Neural cell (in vitro differentiated cells): ENCODE data around the gene PTPN1. TPM values are rescaled to one million over a fixed set of nuclear protein-coding genes. Genes with fewer than 3 reads are reported as not detected.
"Not testable (repeated sequence)": the region's sequence is repeated elsewhere in the genome, so short reads cannot be mapped to it uniquely, and the experiment has no call there.

Experiments
- H2AFZ ChIP-seq: fragments of 200-600, 300-800 bp; sonication (generic), shearing (Covaris generic); 2 replicates; pipeline ENCODE4 v1.6.0; 2014; ENCODE audit warnings: low read depth, mild to moderate bottlenecking, antibody characterized with exemption, low read length, moderate library complexity
- H3F3A ChIP-seq: fragments of 200-600 bp; shearing (Covaris generic); 2 replicates; pipeline ENCODE4 v1.6.1; 2016; ENCODE audit warnings: mild to moderate bottlenecking, moderate library complexity, mixed read lengths, antibody characterized with exemption, low read length; ENCODE audit not compliant: insufficient read depth, poor library complexity, severe bottlenecking
- H3K27ac ChIP-seq: fragments of 200-600, 300-800 bp; sonication (generic), shearing (Covaris generic); 2 replicates; pipeline ENCODE4 v1.5.1; 2014; ENCODE audit warnings: mild to moderate bottlenecking, low read length, moderate library complexity
- H3K27me3 ChIP-seq: fragments of 300-800, 200-600 bp; sonication (generic), shearing (Covaris generic); 2 replicates; pipeline ENCODE4 v1.6.0; 2014; ENCODE audit warnings: mild to moderate bottlenecking, low read depth, low read length, moderate library complexity; ENCODE audit not compliant: insufficient read depth
- H3K36me3 ChIP-seq: fragments of 300-800, 200-600 bp; sonication (generic), shearing (Covaris generic); 2 replicates; pipeline ENCODE4 v1.5.1; 2014; ENCODE audit warnings: mild to moderate bottlenecking, antibody characterized with exemption, low read length, moderate library complexity; ENCODE audit not compliant: insufficient read depth
- H3K4me2 ChIP-seq: fragments of 300-800, 200-600 bp; sonication (generic), shearing (Covaris generic); 2 replicates; pipeline ENCODE4 v1.6.0; 2014; ENCODE audit warnings: mild to moderate bottlenecking, low read length
- H3K4me3 ChIP-seq: fragments of 300-800, 200-600 bp; sonication (generic), shearing (Covaris generic); 2 replicates; pipeline ENCODE4 v1.5.1; 2014; ENCODE audit warnings: mild to moderate bottlenecking, low read length, moderate library complexity
- H3K79me2 ChIP-seq: fragments of 200-600 bp; shearing (Covaris generic); replicated peaks from 2 replicates; pipeline ENCODE4 v1.6.0; 2014; ENCODE audit warnings: mild to moderate bottlenecking, low read length, moderate library complexity; ENCODE audit not compliant: insufficient read depth
- H3K9ac ChIP-seq: fragments of 300-800, 200-600 bp; sonication (generic), shearing (Covaris generic); 2 replicates; pipeline ENCODE4 v1.6.1; 2016; ENCODE audit warnings: mild to moderate bottlenecking, low read length, mixed read lengths
- H3K9me2 ChIP-seq: fragments of 200-600 bp; shearing (Covaris generic); 2 replicates; pipeline ENCODE4 v1.6.1; 2016; ENCODE audit warnings: mild to moderate bottlenecking, low read length, mixed read lengths; ENCODE audit not compliant: insufficient read depth
- H3K9me3 ChIP-seq: fragments of 200-600, 300-800 bp; sonication (generic), shearing (Covaris generic); 2 replicates; pipeline ENCODE4 v1.6.1; 2016; ENCODE audit warnings: mild to moderate bottlenecking, mixed run types, low read length, moderate library complexity, mixed read lengths
- H4K20me1 ChIP-seq: fragments of 200-600 bp; shearing (Covaris generic); 2 replicates; pipeline ENCODE4 v1.6.1; 2016; ENCODE audit warnings: mild to moderate bottlenecking, mixed run types; ENCODE audit not compliant: insufficient read depth
- EP300 ChIP-seq: fragments of 450-650 bp; conservative IDR thresholded peaks from 2 replicates; pipeline ENCODE4 v1.6.1; 2014; ENCODE audit warnings: antibody characterized with exemption, mild to moderate bottlenecking, moderate library complexity; ENCODE audit not compliant: poor library complexity, severe bottlenecking
- EZH2 ChIP-seq: fragments of 200-600, 300-800 bp; shearing (Covaris generic), sonication (generic); IDR thresholded peaks from 2 replicates; pipeline ENCODE4 v1.6.1; 2014; ENCODE audit warnings: antibody characterized with exemption, low read length, borderline replicate concordance, mild to moderate bottlenecking; ENCODE audit not compliant: insufficient read depth, poor library complexity, severe bottlenecking
- MXI1 ChIP-seq: fragments of 450-650 bp; conservative IDR thresholded peaks from 2 replicates; pipeline ENCODE4 v1.6.1; 2014; ENCODE audit warnings: antibody characterized with exemption, mild to moderate bottlenecking; ENCODE audit not compliant: poor library complexity, severe bottlenecking
- POLR2AphosphoS5 ChIP-seq: IDR thresholded peaks from 2 replicates; pipeline ENCODE4 v1.6.1; 2012
- RAD21 ChIP-seq: fragments of 450-650 bp; conservative IDR thresholded peaks from 2 replicates; pipeline ENCODE4 v1.6.1; 2014; ENCODE audit warnings: antibody characterized with exemption, mild to moderate bottlenecking, moderate library complexity
- SMC3 ChIP-seq: fragments of 450-650 bp; conservative IDR thresholded peaks from 2 replicates; pipeline ENCODE4 v1.6.1; 2014; ENCODE audit warnings: antibody characterized with exemption, mild to moderate bottlenecking, moderate library complexity; ENCODE audit not compliant: poor library complexity
- TAF1 ChIP-seq: IDR thresholded peaks from 2 replicates; pipeline ENCODE4 v1.6.1; 2012; ENCODE audit warnings: low read depth
- polyA plus RNA-seq: library from polyadenylated mRNA; depleted of rRNA; stranded (reverse); fragments of >200 nt; gene quantifications from 2 replicates; pipeline ENCODE4 v1.2.3, GENCODE V29; 2014
- TF ChIP-seq, protein P1 (sequence below): fragments of 450-650 bp; IDR thresholded peaks from 2 replicates; pipeline ENCODE4 v1.5.1; 2014; ENCODE audit warnings: antibody characterized with exemption, mild to moderate bottlenecking, moderate library complexity; ENCODE audit not compliant: poor library complexity, severe bottlenecking
- TF ChIP-seq, protein P2 (sequence below): IDR thresholded peaks from 2 replicates; pipeline ENCODE4 v1.6.1; 2012; ENCODE audit warnings: borderline replicate concordance

Gene PTPN1
- polyA plus RNA-seq, 1 donor from 2014 or later, result 48.1 TPM

DNA sequence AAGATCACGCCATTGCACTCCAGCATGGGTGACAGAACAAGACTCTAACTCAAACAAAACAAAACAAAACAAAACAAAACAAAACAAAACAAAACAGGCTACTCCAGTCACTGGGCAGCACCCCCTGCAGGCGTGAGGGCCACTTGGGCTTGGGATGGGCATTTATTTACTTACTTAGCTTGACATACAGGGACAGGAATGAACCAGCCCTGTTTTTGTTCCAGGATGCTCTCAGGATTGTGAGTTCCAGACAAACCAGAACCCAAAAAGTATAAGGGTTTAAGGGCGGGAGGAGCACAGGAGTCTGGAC is 4.0 kb upstream of the PTPN1 start:
- Histone ChIP-seq H3K4me2 (no peak overlapping the region), H3K9me3 (no peaks in the 10 kb centered on the region), H2AFZ (no peak overlapping the region), H3K36me3 (no peaks in the 10 kb centered on the region), H3F3A (no peaks in the 10 kb centered on the region), H3K27me3 (no peaks in the 10 kb centered on the region), H4K20me1 (no peaks in the 10 kb centered on the region), H3K9me2 (no peaks in the 10 kb centered on the region), H3K4me3 (no peak overlapping the region), H3K27ac (no peak overlapping the region), H3K79me2 (peaks cover 5% of the 10 kb centered on the region), H3K9ac (no peak overlapping the region)
- no peak for TF ChIP-seq EP300
- no peak for TF ChIP-seq TAF1
- TF ChIP-seq MXI1, result no peak
- no peak for TF ChIP-seq POLR2AphosphoS5
- TF ChIP-seq RAD21, result no peak

DNA sequence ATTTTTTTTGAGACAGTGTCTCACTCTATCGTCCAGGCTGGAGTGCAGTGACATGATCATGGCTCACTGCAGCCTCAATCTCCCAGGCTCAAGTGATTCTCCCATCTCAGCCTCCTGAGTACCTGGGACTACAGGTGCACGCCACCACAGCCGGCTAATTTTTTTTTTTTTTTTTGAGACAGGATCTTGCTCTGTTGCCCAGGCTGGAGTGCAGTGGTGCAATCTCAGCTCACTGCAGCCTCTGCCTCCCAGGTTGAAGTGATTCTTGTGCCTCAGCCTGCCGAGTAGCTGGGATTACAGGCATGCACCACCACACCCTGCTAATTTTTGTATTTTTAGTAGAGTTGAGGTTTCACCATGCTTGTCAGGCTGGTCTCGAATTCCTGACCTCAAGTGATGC is 2.4 kb upstream of the PTPN1 start:
- peaks cover 21% of the 10 kb centered on the region for H3K79me2 ChIP-seq
- H3K27ac ChIP-seq, H3F3A ChIP-seq, H2AFZ ChIP-seq, H3K9ac ChIP-seq, H3K4me3 ChIP-seq, H4K20me1 ChIP-seq, H3K4me2 ChIP-seq, H3K36me3 ChIP-seq, H3K27me3 ChIP-seq, H3K9me2 ChIP-seq, H3K9me3 ChIP-seq: not testable (repeated sequence)

DNA sequence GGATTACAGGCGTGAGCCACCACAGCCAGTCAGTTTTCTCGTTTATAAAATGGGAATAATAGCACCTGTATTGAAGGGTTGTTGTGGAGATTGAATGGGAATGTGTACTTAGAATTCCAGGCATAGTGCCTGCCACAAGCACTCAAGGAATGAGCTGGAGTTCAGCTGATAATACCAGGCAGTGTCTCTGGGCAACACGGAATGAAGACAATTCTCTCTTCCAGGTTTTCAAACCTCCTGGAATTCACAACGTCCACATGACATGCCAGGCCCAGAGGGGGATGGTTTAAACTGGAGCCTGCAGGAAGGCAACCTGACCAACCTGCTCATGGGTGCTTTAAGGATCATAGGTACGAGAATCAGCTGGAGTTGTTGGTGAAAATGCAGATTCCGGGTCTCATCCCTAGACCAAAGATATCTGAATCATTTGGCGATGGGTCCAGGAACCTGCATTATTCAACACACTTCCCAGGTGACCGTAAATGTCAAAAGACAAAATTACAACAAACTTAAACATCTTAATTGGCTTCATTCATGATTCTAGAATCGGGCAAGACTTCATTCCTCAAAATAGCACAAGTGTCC is 1.9 kb upstream of the PTPN1 start:
- Histone ChIP-seq H3K4me2 (no peak overlapping the region), H3K4me3 (no peak overlapping the region), H3K36me3 (no peaks in the 10 kb centered on the region), H3F3A (no peaks in the 10 kb centered on the region), H3K9me3 (no peaks in the 10 kb centered on the region), H2AFZ (no peak overlapping the region), H3K27me3 (no peaks in the 10 kb centered on the region), H4K20me1 (peaks cover 8% of the 10 kb centered on the region), H3K79me2 (peaks cover 26% of the 10 kb centered on the region), H3K9ac (no peak overlapping the region), H3K9me2 (no peaks in the 10 kb centered on the region), H3K27ac (no peak overlapping the region)
- no peak for TF ChIP-seq RAD21
- TF ChIP-seq SMC3, result no peak
- TF ChIP-seq EP300, result no peak
- no peak for TF ChIP-seq POLR2AphosphoS5
- no peak for TF ChIP-seq EZH2
- no peak for TF ChIP-seq MXI1

DNA sequence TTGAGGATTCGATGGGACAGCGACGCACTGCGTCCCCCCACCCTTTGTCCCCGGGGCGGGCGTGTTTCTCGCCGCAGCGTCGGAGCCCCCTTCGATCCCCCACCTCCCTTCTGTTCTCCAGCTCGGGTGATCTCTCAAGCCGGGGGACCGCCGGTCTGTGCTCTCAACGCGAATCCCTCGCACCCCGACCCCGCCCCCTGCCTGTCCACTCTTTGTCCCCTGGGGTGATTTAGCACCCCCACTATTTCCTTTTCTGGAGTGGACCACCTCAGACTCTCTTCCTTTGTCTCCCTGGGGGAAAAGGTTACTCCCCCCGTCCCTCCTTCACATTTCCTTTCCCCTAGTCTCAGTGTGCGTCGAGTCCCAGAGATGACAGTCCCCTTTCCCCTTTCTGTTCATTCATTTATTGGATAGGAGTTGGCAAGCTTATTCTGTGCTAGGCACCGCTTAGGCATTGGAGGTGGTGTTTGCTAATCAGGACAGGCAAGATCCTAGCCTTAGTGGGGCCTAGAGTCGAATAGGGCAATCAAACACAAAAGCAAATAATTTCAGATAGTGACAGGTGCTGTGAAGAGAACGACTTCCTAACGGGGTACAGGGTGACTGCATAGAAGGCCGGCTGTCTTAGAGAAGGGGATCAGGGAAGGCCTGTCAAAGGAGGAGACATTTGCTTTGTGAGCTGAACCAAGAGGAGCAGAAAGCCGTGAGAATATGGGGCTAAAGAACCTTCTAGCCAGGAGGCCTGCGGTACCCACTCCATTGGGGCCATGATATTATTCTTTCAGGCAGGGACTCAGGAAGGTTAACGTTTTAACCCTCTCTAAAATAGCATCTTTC is 741 bp downstream of the PTPN1 start:
- peak overlapping the region; percentile 93 for H3K27ac ChIP-seq
- H3K9me2 ChIP-seq, result no peaks in the 10 kb centered on the region
- H2AFZ ChIP-seq, result peak overlapping the region; percentile 3
- H3K9me3 ChIP-seq, result no peaks in the 10 kb centered on the region
- no peak for TF ChIP-seq POLR2AphosphoS5
- no peak for TF ChIP-seq SMC3
- TF ChIP-seq, protein P1, sequence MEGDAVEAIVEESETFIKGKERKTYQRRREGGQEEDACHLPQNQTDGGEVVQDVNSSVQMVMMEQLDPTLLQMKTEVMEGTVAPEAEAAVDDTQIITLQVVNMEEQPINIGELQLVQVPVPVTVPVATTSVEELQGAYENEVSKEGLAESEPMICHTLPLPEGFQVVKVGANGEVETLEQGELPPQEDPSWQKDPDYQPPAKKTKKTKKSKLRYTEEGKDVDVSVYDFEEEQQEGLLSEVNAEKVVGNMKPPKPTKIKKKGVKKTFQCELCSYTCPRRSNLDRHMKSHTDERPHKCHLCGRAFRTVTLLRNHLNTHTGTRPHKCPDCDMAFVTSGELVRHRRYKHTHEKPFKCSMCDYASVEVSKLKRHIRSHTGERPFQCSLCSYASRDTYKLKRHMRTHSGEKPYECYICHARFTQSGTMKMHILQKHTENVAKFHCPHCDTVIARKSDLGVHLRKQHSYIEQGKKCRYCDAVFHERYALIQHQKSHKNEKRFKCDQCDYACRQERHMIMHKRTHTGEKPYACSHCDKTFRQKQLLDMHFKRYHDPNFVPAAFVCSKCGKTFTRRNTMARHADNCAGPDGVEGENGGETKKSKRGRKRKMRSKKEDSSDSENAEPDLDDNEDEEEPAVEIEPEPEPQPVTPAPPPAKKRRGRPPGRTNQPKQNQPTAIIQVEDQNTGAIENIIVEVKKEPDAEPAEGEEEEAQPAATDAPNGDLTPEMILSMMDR, result no peak
- TF ChIP-seq EZH2, result no peak
- TF ChIP-seq TAF1, result peak; percentile 6
- peak; percentile 1 for TF ChIP-seq EP300
- TF ChIP-seq, protein P2, sequence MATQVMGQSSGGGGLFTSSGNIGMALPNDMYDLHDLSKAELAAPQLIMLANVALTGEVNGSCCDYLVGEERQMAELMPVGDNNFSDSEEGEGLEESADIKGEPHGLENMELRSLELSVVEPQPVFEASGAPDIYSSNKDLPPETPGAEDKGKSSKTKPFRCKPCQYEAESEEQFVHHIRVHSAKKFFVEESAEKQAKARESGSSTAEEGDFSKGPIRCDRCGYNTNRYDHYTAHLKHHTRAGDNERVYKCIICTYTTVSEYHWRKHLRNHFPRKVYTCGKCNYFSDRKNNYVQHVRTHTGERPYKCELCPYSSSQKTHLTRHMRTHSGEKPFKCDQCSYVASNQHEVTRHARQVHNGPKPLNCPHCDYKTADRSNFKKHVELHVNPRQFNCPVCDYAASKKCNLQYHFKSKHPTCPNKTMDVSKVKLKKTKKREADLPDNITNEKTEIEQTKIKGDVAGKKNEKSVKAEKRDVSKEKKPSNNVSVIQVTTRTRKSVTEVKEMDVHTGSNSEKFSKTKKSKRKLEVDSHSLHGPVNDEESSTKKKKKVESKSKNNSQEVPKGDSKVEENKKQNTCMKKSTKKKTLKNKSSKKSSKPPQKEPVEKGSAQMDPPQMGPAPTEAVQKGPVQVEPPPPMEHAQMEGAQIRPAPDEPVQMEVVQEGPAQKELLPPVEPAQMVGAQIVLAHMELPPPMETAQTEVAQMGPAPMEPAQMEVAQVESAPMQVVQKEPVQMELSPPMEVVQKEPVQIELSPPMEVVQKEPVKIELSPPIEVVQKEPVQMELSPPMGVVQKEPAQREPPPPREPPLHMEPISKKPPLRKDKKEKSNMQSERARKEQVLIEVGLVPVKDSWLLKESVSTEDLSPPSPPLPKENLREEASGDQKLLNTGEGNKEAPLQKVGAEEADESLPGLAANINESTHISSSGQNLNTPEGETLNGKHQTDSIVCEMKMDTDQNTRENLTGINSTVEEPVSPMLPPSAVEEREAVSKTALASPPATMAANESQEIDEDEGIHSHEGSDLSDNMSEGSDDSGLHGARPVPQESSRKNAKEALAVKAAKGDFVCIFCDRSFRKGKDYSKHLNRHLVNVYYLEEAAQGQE, result peak; percentile 61
- TF ChIP-seq MXI1, result no peak
- no peak for TF ChIP-seq RAD21
- H3K27me3 ChIP-seq, result no peaks in the 10 kb centered on the region
- H3K79me2 ChIP-seq, result peaks cover 52% of the 10 kb centered on the region
- H3K4me3 ChIP-seq, result peak overlapping the region; percentile 72
- H3F3A ChIP-seq, result no peaks in the 10 kb centered on the region
- peak overlapping the region; percentile 92 for H3K9ac ChIP-seq
- H3K4me2 ChIP-seq, result peak overlapping the region; percentile 92
- peaks cover 12% of the 10 kb centered on the region for H4K20me1 ChIP-seq
- no peaks in the 10 kb centered on the region for H3K36me3 ChIP-seq
